WTC11 (cell line): ENCODE results near the gene GPD1. TPM values are rescaled to one million over a fixed set of nuclear protein-coding genes. Genes with fewer than 3 reads are reported as not detected.

Experiments
- ATF1 ChIP-seq: sonication (generic); formaldehyde crosslinking; IDR thresholded peaks from 2 replicates; pipeline ENCODE4 v1.8.1; 2023; ENCODE audit warnings: mild to moderate bottlenecking, moderate library complexity, missing genetic modification reagents
- CREM ChIP-seq: sonication (generic); formaldehyde crosslinking; IDR thresholded peaks from 2 replicates; pipeline ENCODE4 v1.8.1; 2022; ENCODE audit warnings: mild to moderate bottlenecking, missing genetic modification reagents, moderate library complexity
- ETV6 ChIP-seq: sonication (generic); formaldehyde crosslinking; IDR thresholded peaks from 2 replicates; pipeline ENCODE4 v1.8.1; 2022; ENCODE audit warnings: mild to moderate bottlenecking, missing genetic modification reagents
- GABPB1 ChIP-seq: sonication (generic); formaldehyde crosslinking; IDR thresholded peaks from 2 replicates; pipeline ENCODE4 v1.8.1; 2023; ENCODE audit warnings: mild to moderate bottlenecking, missing genetic modification reagents
- MLX ChIP-seq: sonication (generic); formaldehyde crosslinking; IDR thresholded peaks from 2 replicates; pipeline ENCODE4 v1.8.1; 2023; ENCODE audit warnings: mild to moderate bottlenecking, missing genetic modification reagents, moderate library complexity
- NFATC4 ChIP-seq: fragments of 250-450 bp; sonication (Bioruptor Pico); IDR thresholded peaks from 2 replicates; pipeline ENCODE4 v1.9.0; 2021; ENCODE audit warnings: mild to moderate bottlenecking
- NFYB ChIP-seq: sonication (generic); formaldehyde crosslinking; conservative IDR thresholded peaks from 2 replicates; pipeline ENCODE4 v1.8.0; 2022; ENCODE audit warnings: low read depth, missing genetic modification reagents
- PRDM15 ChIP-seq: sonication (generic); formaldehyde crosslinking; IDR thresholded peaks from 2 replicates; pipeline ENCODE4 v1.8.0; 2022; ENCODE audit warnings: missing genetic modification reagents
- SP1 ChIP-seq: sonication (generic); formaldehyde crosslinking; conservative IDR thresholded peaks from 2 replicates; pipeline ENCODE4 v1.8.1; 2022; ENCODE audit warnings: missing genetic modification reagents
- TCF7 ChIP-seq: sonication (generic); formaldehyde crosslinking; IDR thresholded peaks from 2 replicates; pipeline ENCODE4 v1.8.0; 2022; ENCODE audit warnings: mild to moderate bottlenecking, low read depth, missing genetic modification reagents, moderate library complexity
- TEAD1 ChIP-seq: sonication (generic); formaldehyde crosslinking; IDR thresholded peaks from 2 replicates; pipeline ENCODE4 v1.8.0; 2022; ENCODE audit warnings: mild to moderate bottlenecking, missing genetic modification reagents
- USF2 ChIP-seq: sonication (generic); formaldehyde crosslinking; IDR thresholded peaks from 2 replicates; pipeline ENCODE4 v1.8.1; 2023; ENCODE audit warnings: mild to moderate bottlenecking, missing genetic modification reagents, moderate library complexity
- ZBTB21 ChIP-seq: sonication (generic); formaldehyde crosslinking; IDR thresholded peaks from 2 replicates; pipeline ENCODE4 v1.8.1; 2023; ENCODE audit warnings: mild to moderate bottlenecking, missing genetic modification reagents, borderline replicate concordance
- total RNA-seq: library from RNA; stranded (reverse); gene quantifications from 3 replicates; pipeline ENCODE4 v1.2.3, GENCODE V29; 2021
- TF ChIP-seq, protein P1 (sequence below): sonication (generic); formaldehyde crosslinking; IDR thresholded peaks from 2 replicates; pipeline ENCODE4 v1.8.0; 2023; ENCODE audit warnings: missing genetic modification reagents, mild to moderate bottlenecking, borderline replicate concordance
- TF ChIP-seq, protein P2 (sequence below): fragments of 200-600 bp; IDR thresholded peaks from 2 replicates; pipeline ENCODE4 v1.8.0; 2022; ENCODE audit warnings: antibody characterized with exemption
- TF ChIP-seq, protein P3 (sequence below): sonication (generic); formaldehyde crosslinking; IDR thresholded peaks from 2 replicates; pipeline ENCODE4 v1.8.0; 2022; ENCODE audit warnings: mild to moderate bottlenecking, missing genetic modification reagents

The GPD1 gene
- total RNA-seq, 1 experiment from 2014 or later = 0.77 TPM

GRCh38 chr12:50111693-50112455, 8.1 kb downstream of the GPD1 start, which contains the start of gene COX14 (continued):
- TF ChIP-seq, protein P1, sequence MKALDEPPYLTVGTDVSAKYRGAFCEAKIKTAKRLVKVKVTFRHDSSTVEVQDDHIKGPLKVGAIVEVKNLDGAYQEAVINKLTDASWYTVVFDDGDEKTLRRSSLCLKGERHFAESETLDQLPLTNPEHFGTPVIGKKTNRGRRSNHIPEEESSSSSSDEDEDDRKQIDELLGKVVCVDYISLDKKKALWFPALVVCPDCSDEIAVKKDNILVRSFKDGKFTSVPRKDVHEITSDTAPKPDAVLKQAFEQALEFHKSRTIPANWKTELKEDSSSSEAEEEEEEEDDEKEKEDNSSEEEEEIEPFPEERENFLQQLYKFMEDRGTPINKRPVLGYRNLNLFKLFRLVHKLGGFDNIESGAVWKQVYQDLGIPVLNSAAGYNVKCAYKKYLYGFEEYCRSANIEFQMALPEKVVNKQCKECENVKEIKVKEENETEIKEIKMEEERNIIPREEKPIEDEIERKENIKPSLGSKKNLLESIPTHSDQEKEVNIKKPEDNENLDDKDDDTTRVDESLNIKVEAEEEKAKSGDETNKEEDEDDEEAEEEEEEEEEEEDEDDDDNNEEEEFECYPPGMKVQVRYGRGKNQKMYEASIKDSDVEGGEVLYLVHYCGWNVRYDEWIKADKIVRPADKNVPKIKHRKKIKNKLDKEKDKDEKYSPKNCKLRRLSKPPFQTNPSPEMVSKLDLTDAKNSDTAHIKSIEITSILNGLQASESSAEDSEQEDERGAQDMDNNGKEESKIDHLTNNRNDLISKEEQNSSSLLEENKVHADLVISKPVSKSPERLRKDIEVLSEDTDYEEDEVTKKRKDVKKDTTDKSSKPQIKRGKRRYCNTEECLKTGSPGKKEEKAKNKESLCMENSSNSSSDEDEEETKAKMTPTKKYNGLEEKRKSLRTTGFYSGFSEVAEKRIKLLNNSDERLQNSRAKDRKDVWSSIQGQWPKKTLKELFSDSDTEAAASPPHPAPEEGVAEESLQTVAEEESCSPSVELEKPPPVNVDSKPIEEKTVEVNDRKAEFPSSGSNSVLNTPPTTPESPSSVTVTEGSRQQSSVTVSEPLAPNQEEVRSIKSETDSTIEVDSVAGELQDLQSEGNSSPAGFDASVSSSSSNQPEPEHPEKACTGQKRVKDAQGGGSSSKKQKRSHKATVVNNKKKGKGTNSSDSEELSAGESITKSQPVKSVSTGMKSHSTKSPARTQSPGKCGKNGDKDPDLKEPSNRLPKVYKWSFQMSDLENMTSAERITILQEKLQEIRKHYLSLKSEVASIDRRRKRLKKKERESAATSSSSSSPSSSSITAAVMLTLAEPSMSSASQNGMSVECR = peak; percentile 89; the same call in 1 of the 2 replicates
- TF ChIP-seq NFYB (peak; percentile 92), ETV6 (CRISPR knock-in tag) (peak; percentile 16; the same call in 1 of the 2 replicates), ZBTB21 (peak; percentile 65; the same call in 1 of the 2 replicates), USF2 (peak; percentile 91), GABPB1 (CRISPR knock-in tag) (peak; percentile 79), TCF7 (CRISPR knock-in tag) (0 out of 2 replicates have a peak, but pooled peaks have one; percentile 40), ATF1 (CRISPR knock-in tag) (no peak), TEAD1 (0 out of 2 replicates have a peak, but pooled peaks have one; percentile 51), PRDM15 (no peak), SP1 (peak; percentile 81), CREM (CRISPR knock-in tag) (peak; percentile 93), MLX (no peak), NFATC4 (no peak)
- TF ChIP-seq, protein P2, sequence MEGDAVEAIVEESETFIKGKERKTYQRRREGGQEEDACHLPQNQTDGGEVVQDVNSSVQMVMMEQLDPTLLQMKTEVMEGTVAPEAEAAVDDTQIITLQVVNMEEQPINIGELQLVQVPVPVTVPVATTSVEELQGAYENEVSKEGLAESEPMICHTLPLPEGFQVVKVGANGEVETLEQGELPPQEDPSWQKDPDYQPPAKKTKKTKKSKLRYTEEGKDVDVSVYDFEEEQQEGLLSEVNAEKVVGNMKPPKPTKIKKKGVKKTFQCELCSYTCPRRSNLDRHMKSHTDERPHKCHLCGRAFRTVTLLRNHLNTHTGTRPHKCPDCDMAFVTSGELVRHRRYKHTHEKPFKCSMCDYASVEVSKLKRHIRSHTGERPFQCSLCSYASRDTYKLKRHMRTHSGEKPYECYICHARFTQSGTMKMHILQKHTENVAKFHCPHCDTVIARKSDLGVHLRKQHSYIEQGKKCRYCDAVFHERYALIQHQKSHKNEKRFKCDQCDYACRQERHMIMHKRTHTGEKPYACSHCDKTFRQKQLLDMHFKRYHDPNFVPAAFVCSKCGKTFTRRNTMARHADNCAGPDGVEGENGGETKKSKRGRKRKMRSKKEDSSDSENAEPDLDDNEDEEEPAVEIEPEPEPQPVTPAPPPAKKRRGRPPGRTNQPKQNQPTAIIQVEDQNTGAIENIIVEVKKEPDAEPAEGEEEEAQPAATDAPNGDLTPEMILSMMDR = peak; percentile 70
- TF ChIP-seq, protein P3, sequence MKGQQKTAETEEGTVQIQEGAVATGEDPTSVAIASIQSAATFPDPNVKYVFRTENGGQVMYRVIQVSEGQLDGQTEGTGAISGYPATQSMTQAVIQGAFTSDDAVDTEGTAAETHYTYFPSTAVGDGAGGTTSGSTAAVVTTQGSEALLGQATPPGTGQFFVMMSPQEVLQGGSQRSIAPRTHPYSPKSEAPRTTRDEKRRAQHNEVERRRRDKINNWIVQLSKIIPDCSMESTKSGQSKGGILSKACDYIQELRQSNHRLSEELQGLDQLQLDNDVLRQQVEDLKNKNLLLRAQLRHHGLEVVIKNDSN (CRISPR knock-in tag) = peak; percentile 92
